Measurements from ENCODE around the gene ANKRD55.

DNA sequence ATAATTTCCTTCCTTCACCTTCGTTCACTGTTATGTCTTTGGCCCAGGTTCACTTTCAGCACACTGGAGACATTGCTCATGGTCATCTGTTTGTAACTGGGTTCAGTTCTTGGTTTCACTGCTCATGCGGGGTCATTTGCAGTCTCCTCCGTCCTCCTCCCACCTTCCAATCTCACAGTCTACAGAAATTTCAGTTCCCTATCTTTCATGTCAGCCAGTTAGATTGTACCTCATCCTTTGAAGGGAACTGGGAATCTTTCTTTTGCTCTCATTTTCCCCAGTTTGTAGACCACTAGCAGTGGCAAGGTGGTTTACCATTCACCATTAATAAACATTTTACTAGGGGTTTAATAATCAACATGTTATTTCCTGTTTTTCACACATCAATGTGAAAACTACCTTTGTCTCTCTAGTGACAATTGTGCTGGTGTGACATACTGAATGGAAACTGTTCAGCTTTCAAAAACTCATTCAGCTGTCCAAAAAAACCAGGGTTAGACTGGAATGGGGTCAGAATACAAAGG lies 137.5 kb downstream of the ANKRD55 start:
- TF ChIP-seq, protein P1, sequence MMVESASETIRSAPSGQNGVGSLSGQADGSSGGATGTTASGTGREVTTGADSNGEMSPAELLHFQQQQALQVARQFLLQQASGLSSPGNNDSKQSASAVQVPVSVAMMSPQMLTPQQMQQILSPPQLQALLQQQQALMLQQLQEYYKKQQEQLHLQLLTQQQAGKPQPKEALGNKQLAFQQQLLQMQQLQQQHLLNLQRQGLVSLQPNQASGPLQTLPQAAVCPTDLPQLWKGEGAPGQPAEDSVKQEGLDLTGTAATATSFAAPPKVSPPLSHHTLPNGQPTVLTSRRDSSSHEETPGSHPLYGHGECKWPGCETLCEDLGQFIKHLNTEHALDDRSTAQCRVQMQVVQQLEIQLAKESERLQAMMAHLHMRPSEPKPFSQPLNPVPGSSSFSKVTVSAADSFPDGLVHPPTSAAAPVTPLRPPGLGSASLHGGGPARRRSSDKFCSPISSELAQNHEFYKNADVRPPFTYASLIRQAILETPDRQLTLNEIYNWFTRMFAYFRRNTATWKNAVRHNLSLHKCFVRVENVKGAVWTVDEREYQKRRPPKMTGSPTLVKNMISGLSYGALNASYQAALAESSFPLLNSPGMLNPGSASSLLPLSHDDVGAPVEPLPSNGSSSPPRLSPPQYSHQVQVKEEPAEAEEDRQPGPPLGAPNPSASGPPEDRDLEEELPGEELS (CRISPR knock-in tag; IDR thresholded peaks at IDR 0.05): no peak
- TF ChIP-seq, protein P2, sequence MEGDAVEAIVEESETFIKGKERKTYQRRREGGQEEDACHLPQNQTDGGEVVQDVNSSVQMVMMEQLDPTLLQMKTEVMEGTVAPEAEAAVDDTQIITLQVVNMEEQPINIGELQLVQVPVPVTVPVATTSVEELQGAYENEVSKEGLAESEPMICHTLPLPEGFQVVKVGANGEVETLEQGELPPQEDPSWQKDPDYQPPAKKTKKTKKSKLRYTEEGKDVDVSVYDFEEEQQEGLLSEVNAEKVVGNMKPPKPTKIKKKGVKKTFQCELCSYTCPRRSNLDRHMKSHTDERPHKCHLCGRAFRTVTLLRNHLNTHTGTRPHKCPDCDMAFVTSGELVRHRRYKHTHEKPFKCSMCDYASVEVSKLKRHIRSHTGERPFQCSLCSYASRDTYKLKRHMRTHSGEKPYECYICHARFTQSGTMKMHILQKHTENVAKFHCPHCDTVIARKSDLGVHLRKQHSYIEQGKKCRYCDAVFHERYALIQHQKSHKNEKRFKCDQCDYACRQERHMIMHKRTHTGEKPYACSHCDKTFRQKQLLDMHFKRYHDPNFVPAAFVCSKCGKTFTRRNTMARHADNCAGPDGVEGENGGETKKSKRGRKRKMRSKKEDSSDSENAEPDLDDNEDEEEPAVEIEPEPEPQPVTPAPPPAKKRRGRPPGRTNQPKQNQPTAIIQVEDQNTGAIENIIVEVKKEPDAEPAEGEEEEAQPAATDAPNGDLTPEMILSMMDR (IDR thresholded peaks at IDR 0.05): no peak
- TF ChIP-seq, protein P3, sequence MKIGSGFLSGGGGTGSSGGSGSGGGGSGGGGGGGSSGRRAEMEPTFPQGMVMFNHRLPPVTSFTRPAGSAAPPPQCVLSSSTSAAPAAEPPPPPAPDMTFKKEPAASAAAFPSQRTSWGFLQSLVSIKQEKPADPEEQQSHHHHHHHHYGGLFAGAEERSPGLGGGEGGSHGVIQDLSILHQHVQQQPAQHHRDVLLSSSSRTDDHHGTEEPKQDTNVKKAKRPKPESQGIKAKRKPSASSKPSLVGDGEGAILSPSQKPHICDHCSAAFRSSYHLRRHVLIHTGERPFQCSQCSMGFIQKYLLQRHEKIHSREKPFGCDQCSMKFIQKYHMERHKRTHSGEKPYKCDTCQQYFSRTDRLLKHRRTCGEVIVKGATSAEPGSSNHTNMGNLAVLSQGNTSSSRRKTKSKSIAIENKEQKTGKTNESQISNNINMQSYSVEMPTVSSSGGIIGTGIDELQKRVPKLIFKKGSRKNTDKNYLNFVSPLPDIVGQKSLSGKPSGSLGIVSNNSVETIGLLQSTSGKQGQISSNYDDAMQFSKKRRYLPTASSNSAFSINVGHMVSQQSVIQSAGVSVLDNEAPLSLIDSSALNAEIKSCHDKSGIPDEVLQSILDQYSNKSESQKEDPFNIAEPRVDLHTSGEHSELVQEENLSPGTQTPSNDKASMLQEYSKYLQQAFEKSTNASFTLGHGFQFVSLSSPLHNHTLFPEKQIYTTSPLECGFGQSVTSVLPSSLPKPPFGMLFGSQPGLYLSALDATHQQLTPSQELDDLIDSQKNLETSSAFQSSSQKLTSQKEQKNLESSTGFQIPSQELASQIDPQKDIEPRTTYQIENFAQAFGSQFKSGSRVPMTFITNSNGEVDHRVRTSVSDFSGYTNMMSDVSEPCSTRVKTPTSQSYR (CRISPR knock-in tag; IDR thresholded peaks at IDR 0.05): no peak
- TF ChIP-seq, protein P4, sequence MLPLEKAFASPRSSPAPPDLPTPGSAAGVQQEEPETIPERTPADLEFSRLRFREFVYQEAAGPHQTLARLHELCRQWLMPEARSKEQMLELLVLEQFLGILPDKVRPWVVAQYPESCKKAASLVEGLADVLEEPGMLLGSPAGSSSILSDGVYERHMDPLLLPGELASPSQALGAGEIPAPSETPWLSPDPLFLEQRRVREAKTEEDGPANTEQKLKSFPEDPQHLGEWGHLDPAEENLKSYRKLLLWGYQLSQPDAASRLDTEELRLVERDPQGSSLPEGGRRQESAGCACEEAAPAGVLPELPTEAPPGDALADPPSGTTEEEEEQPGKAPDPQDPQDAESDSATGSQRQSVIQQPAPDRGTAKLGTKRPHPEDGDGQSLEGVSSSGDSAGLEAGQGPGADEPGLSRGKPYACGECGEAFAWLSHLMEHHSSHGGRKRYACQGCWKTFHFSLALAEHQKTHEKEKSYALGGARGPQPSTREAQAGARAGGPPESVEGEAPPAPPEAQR (CRISPR knock-in tag; IDR thresholded peaks at IDR 0.05): no peak
- TF ChIP-seq, protein P5, sequence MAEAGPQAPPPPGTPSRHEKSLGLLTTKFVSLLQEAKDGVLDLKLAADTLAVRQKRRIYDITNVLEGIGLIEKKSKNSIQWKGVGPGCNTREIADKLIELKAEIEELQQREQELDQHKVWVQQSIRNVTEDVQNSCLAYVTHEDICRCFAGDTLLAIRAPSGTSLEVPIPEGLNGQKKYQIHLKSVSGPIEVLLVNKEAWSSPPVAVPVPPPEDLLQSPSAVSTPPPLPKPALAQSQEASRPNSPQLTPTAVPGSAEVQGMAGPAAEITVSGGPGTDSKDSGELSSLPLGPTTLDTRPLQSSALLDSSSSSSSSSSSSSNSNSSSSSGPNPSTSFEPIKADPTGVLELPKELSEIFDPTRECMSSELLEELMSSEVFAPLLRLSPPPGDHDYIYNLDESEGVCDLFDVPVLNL (CRISPR knock-in tag; IDR thresholded peaks at IDR 0.05; ENCODE audit: borderline replicate concordance, low read depth): no peak
- TF ChIP-seq SMAD3 (CRISPR knock-in tag; IDR thresholded peaks at IDR 0.05; ENCODE audit: borderline replicate concordance): no peak
- no peak for TF ChIP-seq MYBL2 (CRISPR knock-in tag; IDR thresholded peaks at IDR 0.05)
- TF ChIP-seq, protein P6, sequence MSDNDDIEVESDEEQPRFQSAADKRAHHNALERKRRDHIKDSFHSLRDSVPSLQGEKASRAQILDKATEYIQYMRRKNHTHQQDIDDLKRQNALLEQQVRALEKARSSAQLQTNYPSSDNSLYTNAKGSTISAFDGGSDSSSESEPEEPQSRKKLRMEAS (CRISPR knock-in tag; IDR thresholded peaks at IDR 0.05): no peak
- no peak for TF ChIP-seq ZNF121 (CRISPR knock-in tag; IDR thresholded peaks at IDR 0.05)
- no peak for TF ChIP-seq NR2C2 (CRISPR knock-in tag; IDR thresholded peaks at IDR 0.05)
- no peak for TF ChIP-seq GABPB1 (CRISPR knock-in tag; IDR thresholded peaks at IDR 0.05)
- TF ChIP-seq, protein P7, sequence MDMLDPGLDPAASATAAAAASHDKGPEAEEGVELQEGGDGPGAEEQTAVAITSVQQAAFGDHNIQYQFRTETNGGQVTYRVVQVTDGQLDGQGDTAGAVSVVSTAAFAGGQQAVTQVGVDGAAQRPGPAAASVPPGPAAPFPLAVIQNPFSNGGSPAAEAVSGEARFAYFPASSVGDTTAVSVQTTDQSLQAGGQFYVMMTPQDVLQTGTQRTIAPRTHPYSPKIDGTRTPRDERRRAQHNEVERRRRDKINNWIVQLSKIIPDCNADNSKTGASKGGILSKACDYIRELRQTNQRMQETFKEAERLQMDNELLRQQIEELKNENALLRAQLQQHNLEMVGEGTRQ (CRISPR knock-in tag; IDR thresholded peaks at IDR 0.05): no peak
- no peak for TF ChIP-seq SOX15 (CRISPR knock-in tag; IDR thresholded peaks at IDR 0.05)

Data from WTC11 (cell line).